Activated T-cell treated with anti-CD3 and anti-CD28 coated beads, Interleukin-2, amount 50 U/mL, for 72 hours (primary cell): Measurements from ENCODE around the gene SETDB2. TPM values are rescaled to one million over a fixed set of nuclear protein-coding genes. Genes with fewer than 3 reads are reported as not detected.
A peak's percentile ranks its signal among the peaks of the same experiment; 100 is the strongest.

Experiments used
- ATAC-seq, 2 donors: fragments of 150-1000 bp; cut with Tn5 transposase; replicated peaks in 1 of 2; 2 replicates each; pipeline ENCODE4 v1.10.0; 2021; ENCODE audit warnings: moderate library complexity in 2 of 2, mild to moderate bottlenecking in 1 of 2
- DNase-seq, 2 donors: peaks; one replicate each; pipeline ENCODE4 v3.0.0; 2021 to 2022; ENCODE audit warnings: mixed read lengths in 1 of 2
- H3K27ac Mint-ChIP-seq: one replicate; pipeline ENCODE4 v1.8.0; 2022; ENCODE audit warnings: mild to moderate bottlenecking, moderate library complexity, mixed read lengths
- H3K27me3 Mint-ChIP-seq: one replicate; pipeline ENCODE4 v1.8.0; 2022; ENCODE audit warnings: low read depth, mixed read lengths
- H3K36me3 Mint-ChIP-seq, 2 donors: one replicate each; pipeline ENCODE4 v1.8.0; 2022; ENCODE audit warnings: mixed read lengths in 2 of 2, mild to moderate bottlenecking in 1 of 2; ENCODE audit not compliant: insufficient read depth in 2 of 2
- H3K4me1 Mint-ChIP-seq: one replicate; pipeline ENCODE4 v1.8.0; 2022; ENCODE audit warnings: low read depth, mixed read lengths
- H3K4me3 Mint-ChIP-seq, 2 donors: one replicate each; pipeline ENCODE4 v1.8.0; 2022; ENCODE audit warnings: mild to moderate bottlenecking in 2 of 2, mixed read lengths in 2 of 2, moderate library complexity in 2 of 2
- H3K9me3 Mint-ChIP-seq, 2 donors: one replicate each; pipeline ENCODE4 v1.8.0; 2022; ENCODE audit warnings: mixed read lengths in 2 of 2
- total RNA-seq, 2 donors: library from RNA; stranded (reverse); gene quantifications; one replicate each; pipeline ENCODE4 v1.2.3, GENCODE V29; 2022

Gene SETDB2
- total RNA-seq, 2 donors from 2014 or later: 20.5 to 21.3 TPM

GRCh38 chr13:49498206-49498605 is 54.1 kb downstream of the SETDB2 start:
- H3K36me3 Mint-ChIP-seq: peaks cover 26 to 32% of the 10 kb centered on the region in 2 donors

DNA sequence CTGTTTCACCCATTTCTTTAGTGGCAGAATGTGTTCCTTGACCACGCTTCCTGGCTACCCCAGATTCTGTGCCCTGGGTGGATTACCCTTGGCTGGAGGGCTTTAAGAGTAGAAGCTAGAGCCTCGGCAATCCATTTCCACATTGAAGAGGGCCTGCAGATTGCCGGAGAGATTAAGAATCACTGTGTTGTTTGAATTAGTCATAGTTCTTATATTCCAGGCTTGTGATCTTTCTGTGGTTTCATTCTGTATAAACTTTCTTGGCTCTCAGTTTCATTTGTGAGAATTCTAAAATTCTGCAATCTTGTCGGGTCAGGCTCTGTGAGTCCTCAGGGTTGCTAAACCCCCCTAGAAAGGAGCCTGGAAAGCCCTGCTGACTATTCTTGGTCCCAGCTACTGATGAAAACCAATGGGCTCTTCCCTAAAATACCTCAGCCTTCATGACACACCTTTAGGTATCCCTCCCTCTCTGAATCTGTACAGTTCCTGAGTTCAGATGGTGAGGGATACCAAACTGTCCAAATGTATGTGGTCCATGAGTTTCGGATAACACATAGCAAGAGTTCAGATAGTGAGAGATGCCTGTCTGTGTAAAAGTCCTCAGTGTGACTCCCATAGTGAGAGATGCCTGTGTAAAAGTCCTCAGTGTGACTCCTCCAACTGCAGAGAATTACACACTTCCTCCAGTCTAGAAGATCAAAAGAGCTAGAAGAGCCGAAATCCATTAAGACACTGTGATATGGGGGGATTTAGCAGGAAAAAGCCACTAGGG is 56.0 kb downstream of the SETDB2 start:
- DNase-seq: peak in 1 of 2 donors; percentile 21
- Mint-ChIP-seq H3K4me1 (peaks cover 59% of the 10 kb centered on the region), H3K27me3 (no peaks in the 10 kb centered on the region), H3K36me3 (peaks cover 32 to 34% of the 10 kb centered on the region in 2 donors), H3K9me3 (peaks cover 0 to 5% of the 10 kb centered on the region in 2 donors), H3K4me3 (peak overlapping the region; percentile 47 to 94), H3K27ac (peak overlapping the region; percentile 98)
- peak in 1 of 2 donors; percentile 6 for ATAC-seq

More at GRCh38 chr13:49498206-49498605, 54.1 kb downstream of the SETDB2 start:
- Mint-ChIP-seq H3K9me3 (peaks cover 0 to 5% of the 10 kb centered on the region in 2 donors), H3K4me1 (peaks cover 64% of the 10 kb centered on the region), H3K27me3 (no peaks in the 10 kb centered on the region), H3K4me3 (peak overlapping the region; percentile 94), H3K27ac (peak overlapping the region; percentile 98)
- DNase-seq (no peak), ATAC-seq (no peak)

- peaks cover 0 to 5% of the 10 kb centered on the region in 2 donors for H3K9me3 Mint-ChIP-seq
- peaks cover 39% of the 10 kb centered on the region for H3K4me1 Mint-ChIP-seq
- peak overlapping the region; percentile 1 for H3K27ac Mint-ChIP-seq
Measured at GRCh38 chr13:49502954-49503353, 58.9 kb downstream of the SETDB2 start.

GRCh38 chr13:49503951-49504350 is 59.9 kb downstream of the SETDB2 start:
- Mint-ChIP-seq H3K4me1 (peaks cover 29% of the 10 kb centered on the region), H3K27ac (no peak overlapping the region), H3K36me3 (peaks cover 17 to 29% of the 10 kb centered on the region in 2 donors), H3K27me3 (no peaks in the 10 kb centered on the region), H3K4me3 (no peak overlapping the region), H3K9me3 (peaks cover 0 to 2% of the 10 kb centered on the region in 2 donors)
- ATAC-seq: no peak
- no peak for DNase-seq

More at GRCh38 chr13:49502954-49503353, 58.9 kb downstream of the SETDB2 start:
- no peaks in the 10 kb centered on the region for H3K27me3 Mint-ChIP-seq
- peaks cover 23 to 33% of the 10 kb centered on the region in 2 donors for H3K36me3 Mint-ChIP-seq
- ATAC-seq (no peak), DNase-seq (no peak)
- no peak overlapping the region for H3K4me3 Mint-ChIP-seq

DNA sequence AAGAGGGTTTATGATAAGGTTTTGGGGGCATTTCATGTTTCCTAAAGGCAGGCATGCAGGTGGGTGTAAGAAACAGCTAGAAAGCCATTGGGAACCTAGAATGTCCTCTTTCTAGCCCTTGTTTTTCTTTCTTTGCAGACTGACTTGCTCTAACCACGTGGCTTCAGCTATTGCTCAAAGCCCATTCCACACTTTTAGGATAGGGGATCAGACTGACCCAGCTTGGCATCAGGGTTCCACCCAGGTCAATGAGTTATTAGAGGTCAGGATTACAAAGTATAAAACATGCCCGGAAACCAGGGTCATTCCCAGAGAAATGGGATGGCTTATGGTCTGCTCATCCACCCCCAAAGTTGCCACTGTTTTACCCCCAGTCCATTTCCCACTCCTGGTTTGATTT is 68.5 kb downstream of the SETDB2 start:
- H3K4me3 Mint-ChIP-seq: no peak overlapping the region
- DNase-seq (no peak), ATAC-seq (no peak)
- H3K36me3 Mint-ChIP-seq: peaks cover 19 to 22% of the 10 kb centered on the region in 2 donors
- H3K27ac Mint-ChIP-seq: peak overlapping the region; percentile 59
- H3K9me3 Mint-ChIP-seq: no peaks in the 10 kb centered on the region
- H3K27me3 Mint-ChIP-seq: no peaks in the 10 kb centered on the region
- H3K4me1 Mint-ChIP-seq: no peaks in the 10 kb centered on the region

DNA sequence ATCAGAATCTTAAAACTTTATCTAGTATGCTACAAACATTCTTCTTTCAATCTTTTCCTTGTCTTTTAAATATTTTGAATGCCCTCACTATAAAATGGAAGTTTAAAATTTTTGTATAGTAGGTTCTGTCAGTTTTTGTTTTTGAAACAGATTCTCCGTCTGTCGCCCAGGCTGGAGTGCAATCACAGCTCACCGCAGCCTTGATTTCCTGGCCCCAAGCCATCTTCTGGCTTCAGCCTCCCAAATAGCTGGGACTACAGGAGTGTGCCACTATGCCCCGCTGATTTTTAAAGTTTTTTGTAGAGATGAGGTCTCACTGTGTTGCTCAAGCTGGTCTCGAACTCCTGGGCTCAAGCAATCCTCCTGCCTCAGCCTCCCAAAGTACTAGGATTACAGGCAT is 72.4 kb downstream of the SETDB2 start:
- peak overlapping the region; percentile 76 for H3K27ac Mint-ChIP-seq
- H3K36me3 Mint-ChIP-seq: peaks cover 13 to 18% of the 10 kb centered on the region in 2 donors
- no peaks in the 10 kb centered on the region for H3K9me3 Mint-ChIP-seq
- H3K4me3 Mint-ChIP-seq: no peak overlapping the region
- H3K4me1 Mint-ChIP-seq: no peaks in the 10 kb centered on the region
- H3K27me3 Mint-ChIP-seq: no peaks in the 10 kb centered on the region
- no peak for ATAC-seq
- no peak for DNase-seq

DNA sequence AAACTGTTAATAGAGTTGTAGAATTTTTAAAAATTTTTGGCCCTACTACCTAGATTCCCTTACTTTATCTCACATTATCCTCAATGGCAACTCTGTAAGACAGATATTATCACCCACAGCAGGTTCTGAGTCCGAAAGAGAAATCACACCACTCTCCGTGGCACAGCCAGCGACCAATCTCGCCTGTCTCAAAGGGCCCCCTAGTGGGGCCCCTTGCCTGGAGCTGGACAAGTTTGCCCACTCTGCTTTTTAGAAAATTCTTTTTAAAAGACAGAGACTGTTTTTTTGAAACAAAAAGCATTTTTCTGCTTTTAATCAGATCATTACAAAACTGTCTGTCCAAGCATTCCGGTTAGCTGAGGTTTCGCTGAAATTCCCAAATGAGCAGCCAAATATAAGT is 73.4 kb downstream of the SETDB2 start:
- H3K9me3 Mint-ChIP-seq: no peaks in the 10 kb centered on the region
- no peak for ATAC-seq
- no peak overlapping the region for H3K4me3 Mint-ChIP-seq
- no peak for DNase-seq
- no peaks in the 10 kb centered on the region for H3K4me1 Mint-ChIP-seq
- peaks cover 13 to 18% of the 10 kb centered on the region in 2 donors for H3K36me3 Mint-ChIP-seq
- H3K27ac Mint-ChIP-seq: peak overlapping the region; percentile 76
- H3K27me3 Mint-ChIP-seq: no peaks in the 10 kb centered on the region

DNA sequence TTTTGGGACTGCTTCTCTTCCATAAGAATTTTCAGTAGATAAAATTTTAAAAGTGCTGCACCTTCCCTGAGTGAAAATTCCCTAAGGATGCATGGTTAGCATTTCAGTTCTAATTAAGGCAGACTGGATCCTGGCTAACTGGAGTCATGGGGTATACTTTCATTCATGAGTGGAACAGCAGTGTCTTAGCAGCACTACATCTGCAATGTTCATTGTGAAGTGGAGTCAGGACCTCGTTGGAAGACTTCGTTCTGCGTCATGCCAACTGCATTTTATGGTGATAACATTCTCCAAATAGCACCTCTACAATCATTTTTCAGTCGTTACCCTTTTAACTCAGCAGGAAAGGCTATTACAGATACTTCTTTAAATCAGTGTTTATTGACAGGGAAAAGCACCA is 77.2 kb downstream of the SETDB2 start:
- Mint-ChIP-seq H3K27me3 (no peaks in the 10 kb centered on the region), H3K9me3 (no peaks in the 10 kb centered on the region), H3K36me3 (peaks cover 4 to 12% of the 10 kb centered on the region in 2 donors), H3K4me3 (no peak overlapping the region), H3K27ac (peak overlapping the region; percentile 60), H3K4me1 (no peaks in the 10 kb centered on the region)
- ATAC-seq: no peak
- DNase-seq: no peak

GRCh38 chr13:49524740-49525501 is 80.8 kb downstream of the SETDB2 start:
- Mint-ChIP-seq H3K4me1 (peaks cover 1% of the 10 kb centered on the region), H3K4me3 (no peak overlapping the region), H3K27me3 (no peaks in the 10 kb centered on the region), H3K27ac (peak overlapping the region; percentile 24), H3K36me3 (peaks cover 1 to 2% of the 10 kb centered on the region in 2 donors), H3K9me3 (no peaks in the 10 kb centered on the region)
- DNase-seq: no peak
- no peak for ATAC-seq

DNA sequence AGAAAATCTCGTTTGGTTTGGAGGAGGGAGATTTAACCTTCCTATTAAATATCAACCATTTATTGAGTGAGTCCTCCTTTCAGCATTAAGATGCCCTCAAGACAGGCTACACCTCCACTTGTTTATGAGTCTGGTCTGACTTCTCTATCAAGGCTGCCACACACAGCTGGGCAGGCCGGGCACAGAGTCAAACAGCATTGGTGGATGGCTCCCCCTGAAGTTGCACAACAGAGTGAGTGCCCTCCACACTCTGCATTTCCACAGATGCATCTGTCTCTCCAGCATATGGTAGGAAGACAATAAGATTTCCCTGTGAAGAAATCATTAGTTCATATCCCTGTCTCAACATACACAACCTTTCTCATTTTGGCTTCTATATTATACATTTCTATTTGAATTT is 83.0 kb downstream of the SETDB2 start:
- DNase-seq (no peak), ATAC-seq (no peak)
- H3K36me3 Mint-ChIP-seq: peaks cover 4% of the 10 kb centered on the region in 2 donors
- no peak overlapping the region for H3K27ac Mint-ChIP-seq
- H3K4me3 Mint-ChIP-seq: no peak overlapping the region
- peaks cover 4% of the 10 kb centered on the region for H3K4me1 Mint-ChIP-seq
- H3K9me3 Mint-ChIP-seq: no peaks in the 10 kb centered on the region
- H3K27me3 Mint-ChIP-seq: no peaks in the 10 kb centered on the region

DNA sequence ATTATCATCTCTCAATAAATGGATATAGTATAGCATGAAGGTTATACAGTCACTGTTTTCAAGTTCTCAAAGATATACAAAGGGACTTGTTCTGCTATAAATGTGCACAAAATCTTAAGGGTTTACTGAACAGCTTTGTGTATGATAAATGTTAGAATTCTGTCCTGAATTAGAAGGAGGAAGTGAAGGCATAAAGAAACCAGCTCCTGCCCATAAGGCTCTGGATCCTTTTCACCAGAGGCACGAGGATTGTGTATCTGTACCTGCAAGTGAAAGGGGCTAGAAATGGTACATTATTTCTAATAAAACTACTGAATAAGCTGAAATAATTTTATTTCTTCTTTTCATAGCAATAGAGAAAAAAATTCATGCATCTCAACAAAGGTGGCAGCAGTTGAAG is 84.1 kb downstream of the SETDB2 start:
- peaks cover 4% of the 10 kb centered on the region in 2 donors for H3K36me3 Mint-ChIP-seq
- H3K4me3 Mint-ChIP-seq: no peak overlapping the region
- ATAC-seq: no peak
- no peaks in the 10 kb centered on the region for H3K27me3 Mint-ChIP-seq
- peaks cover 4% of the 10 kb centered on the region for H3K4me1 Mint-ChIP-seq
- peak overlapping the region; percentile 24 for H3K27ac Mint-ChIP-seq
- no peaks in the 10 kb centered on the region for H3K9me3 Mint-ChIP-seq
- no peak for DNase-seq

GRCh38 chr13:49530457-49530856 is 86.4 kb downstream of the SETDB2 start:
- Mint-ChIP-seq H3K4me1 (peaks cover 4% of the 10 kb centered on the region), H3K4me3 (no peak overlapping the region), H3K9me3 (no peaks in the 10 kb centered on the region), H3K36me3 (peaks cover 4 to 6% of the 10 kb centered on the region in 2 donors), H3K27me3 (no peaks in the 10 kb centered on the region), H3K27ac (peak overlapping the region; percentile 18)
- DNase-seq (no peak), ATAC-seq (no peak)

GRCh38 chr13:49532593-49532992 is 88.5 kb downstream of the SETDB2 start:
- Mint-ChIP-seq H3K4me1 (peaks cover 4% of the 10 kb centered on the region), H3K4me3 (no peak overlapping the region), H3K36me3 (peaks cover 4% of the 10 kb centered on the region in 2 donors), H3K27me3 (no peaks in the 10 kb centered on the region), H3K27ac (peak overlapping the region; percentile 82), H3K9me3 (no peaks in the 10 kb centered on the region)
- ATAC-seq: no peak
- DNase-seq: no peak
